HG02759 (cell line): Measurements from ENCODE around the gene GOT1.

Experiments used
- ATAC-seq: cut with Tn5 transposase; IDR thresholded peaks from one replicate; pipeline ENCODE4 v1.9.1; 2021; ENCODE audit warnings: mild to moderate bottlenecking, moderate library complexity; ENCODE audit not compliant: unreplicated experiment

Gene GOT1

GRCh38 chr10:99364125-99364524 is 66.3 kb downstream of the GOT1 start:
- no peak for ATAC-seq

GRCh38 chr10:99360934-99361333 is 69.5 kb downstream of the GOT1 start:
- no peak for ATAC-seq

GRCh38 chr10:99358101-99358500 is 72.3 kb downstream of the GOT1 start:
- no peak for ATAC-seq

DNA sequence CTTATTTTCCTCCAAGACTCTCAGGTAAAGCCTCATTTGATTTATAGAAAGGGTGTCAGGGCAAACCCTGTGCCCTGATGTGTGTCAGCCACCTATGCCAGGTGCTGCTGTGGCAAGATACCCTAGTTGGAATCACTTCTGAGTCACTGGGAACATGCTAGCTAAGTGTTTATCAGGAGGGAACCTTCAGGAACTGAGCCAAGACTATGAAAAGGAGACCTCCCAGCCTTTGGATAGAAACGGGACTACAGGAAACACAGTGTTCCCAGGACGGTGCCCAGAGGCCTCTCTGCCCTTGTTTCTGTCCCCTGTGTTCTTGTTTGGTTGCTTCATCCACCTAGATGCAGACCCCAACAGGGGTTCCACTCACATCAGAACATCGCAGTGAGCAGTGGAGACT is 72.7 kb downstream of the GOT1 start:
- no peak for ATAC-seq

DNA sequence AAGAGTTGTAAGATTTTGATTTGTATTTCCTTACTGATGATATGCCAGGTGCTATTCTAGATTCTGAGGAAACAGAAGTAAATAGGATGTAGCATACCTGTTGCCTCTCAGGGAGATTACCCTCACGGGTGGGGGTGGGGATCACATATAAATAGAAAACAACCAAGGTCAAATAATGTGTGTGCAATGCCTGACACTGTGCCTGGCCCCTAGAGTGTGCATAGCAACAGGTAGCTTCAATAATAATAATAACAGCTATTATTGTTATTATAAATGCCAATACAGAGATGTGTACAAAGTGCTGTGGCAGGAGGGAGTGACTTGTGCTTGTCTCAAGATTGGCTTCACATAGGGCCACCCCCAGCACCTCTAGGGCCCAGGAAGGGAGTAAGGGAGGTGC is 77.2 kb downstream of the GOT1 start:
- ATAC-seq: no peak

DNA sequence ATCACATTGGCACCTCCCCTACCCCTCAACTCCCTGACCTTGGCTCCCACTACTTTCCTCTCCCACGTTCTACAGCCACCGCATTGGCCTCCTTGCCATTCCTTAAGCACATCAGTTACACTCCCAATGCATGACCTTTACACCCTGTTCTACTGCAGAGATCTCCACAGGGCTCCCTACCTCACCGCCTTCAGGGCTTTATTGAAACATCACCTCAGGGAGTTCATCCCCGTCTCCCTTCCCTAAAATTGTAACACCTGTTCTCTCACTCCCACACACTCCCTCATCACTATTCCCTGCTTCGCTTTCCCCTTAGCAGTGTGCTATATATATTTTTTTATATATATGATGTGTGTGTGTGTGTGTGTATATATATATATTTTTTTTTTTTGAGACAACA is 82.8 kb downstream of the GOT1 start:
- ATAC-seq: no peak
